OCI-LY3 (cell line): Measurements from ENCODE around the gene OR10H5.

ENCODE experiments used
- EZH2phosphoT487 ChIP-seq: fragments of 200-600 bp; shearing (Covaris generic); IDR thresholded peaks from 2 replicates; pipeline ENCODE4 v1.6.1; 2018; ENCODE audit warnings: antibody characterized with exemption, mixed run types, low read depth
- TF ChIP-seq, protein P1 (sequence below): fragments of 200-600, 300-600 bp; sonication (generic); IDR thresholded peaks from 2 replicates; pipeline ENCODE4 v1.5.1; 2014; ENCODE audit warnings: antibody characterized with exemption, low read length, low read depth

DNA sequence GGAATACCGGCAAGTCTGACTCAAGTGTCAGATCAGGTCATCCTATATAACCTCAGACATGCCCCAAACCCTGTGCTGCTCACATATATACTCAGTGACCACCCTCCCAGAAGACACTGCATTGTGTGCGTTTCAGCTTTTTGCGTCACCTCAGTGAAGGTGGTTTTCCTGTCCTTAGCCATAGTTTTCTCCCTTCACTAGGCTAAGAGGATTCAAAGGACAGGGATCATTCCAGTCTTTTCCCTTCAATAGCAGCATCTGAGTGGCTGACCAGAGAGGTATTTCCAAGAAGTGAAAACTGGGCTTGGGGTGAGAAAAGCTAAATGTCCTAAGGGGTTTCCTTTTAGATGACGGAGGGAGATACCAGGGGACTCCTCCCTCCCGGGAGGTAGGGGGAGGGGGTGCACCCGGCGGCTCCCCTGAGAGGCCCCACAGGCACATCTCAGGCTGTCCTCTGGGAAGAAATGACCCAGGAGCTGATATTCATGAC is 40.7 kb downstream of the OR10H5 start:
- TF ChIP-seq, protein P1, sequence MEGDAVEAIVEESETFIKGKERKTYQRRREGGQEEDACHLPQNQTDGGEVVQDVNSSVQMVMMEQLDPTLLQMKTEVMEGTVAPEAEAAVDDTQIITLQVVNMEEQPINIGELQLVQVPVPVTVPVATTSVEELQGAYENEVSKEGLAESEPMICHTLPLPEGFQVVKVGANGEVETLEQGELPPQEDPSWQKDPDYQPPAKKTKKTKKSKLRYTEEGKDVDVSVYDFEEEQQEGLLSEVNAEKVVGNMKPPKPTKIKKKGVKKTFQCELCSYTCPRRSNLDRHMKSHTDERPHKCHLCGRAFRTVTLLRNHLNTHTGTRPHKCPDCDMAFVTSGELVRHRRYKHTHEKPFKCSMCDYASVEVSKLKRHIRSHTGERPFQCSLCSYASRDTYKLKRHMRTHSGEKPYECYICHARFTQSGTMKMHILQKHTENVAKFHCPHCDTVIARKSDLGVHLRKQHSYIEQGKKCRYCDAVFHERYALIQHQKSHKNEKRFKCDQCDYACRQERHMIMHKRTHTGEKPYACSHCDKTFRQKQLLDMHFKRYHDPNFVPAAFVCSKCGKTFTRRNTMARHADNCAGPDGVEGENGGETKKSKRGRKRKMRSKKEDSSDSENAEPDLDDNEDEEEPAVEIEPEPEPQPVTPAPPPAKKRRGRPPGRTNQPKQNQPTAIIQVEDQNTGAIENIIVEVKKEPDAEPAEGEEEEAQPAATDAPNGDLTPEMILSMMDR = no peak
- TF ChIP-seq EZH2phosphoT487 = no peak
